Astrocyte of the cerebellum (primary cell): ENCODE data around the gene CLPTM1.

Source experiments
- DNase-seq: peaks from one replicate; pipeline ENCODE4 v3.0.0-alpha.2; 2011; ENCODE audit warnings: low read depth
- H3K4me3 ChIP-seq: 2 replicates; pipeline ENCODE4 v1.5.1; 2011; ENCODE audit warnings: mild to moderate bottlenecking, low read depth, low read length, moderate library complexity
- CTCF ChIP-seq: IDR thresholded peaks from 2 replicates; pipeline ENCODE4 v1.5.1; 2012; ENCODE audit warnings: low read length, low read depth, moderate library complexity, mild to moderate bottlenecking; ENCODE audit errors: missing control alignments
- in situ Hi-C: cut with HindIII; loops from 2 replicates; pipeline ENCODE4 v1.10.0; 2017; ENCODE audit warnings: low sequenced_read_pairs

Gene CLPTM1

GRCh38 chr19:44948237-44948636 lies 6.9 kb upstream of the CLPTM1 start:
- no peak overlapping the region for H3K4me3 ChIP-seq
- in situ Hi-C loops = no loop called here
- no peak for DNase-seq
- TF ChIP-seq CTCF = no peak

- no peak for DNase-seq
- no peak for TF ChIP-seq CTCF
- no peak overlapping the region for H3K4me3 ChIP-seq
- in situ Hi-C loops = no loop called here
Measured at GRCh38 chr19:44948763-44949374, 6.3 kb upstream of the CLPTM1 start.

GRCh38 chr19:44949550-44949949 lies 5.6 kb upstream of the CLPTM1 start:
- in situ Hi-C loops = no loop called here
- no peak for DNase-seq
- TF ChIP-seq CTCF = no peak
- no peak overlapping the region for H3K4me3 ChIP-seq

GRCh38 chr19:44951179-44952159 lies 3.7 kb upstream of the CLPTM1 start:
- peak; percentile 83 for TF ChIP-seq CTCF
- DNase-seq = peak; percentile 74
- in situ Hi-C loops = loop anchor here (5.0 to 10.0 kb wide), 2 partner anchors 39 to 217 kb away; partner anchors contain the start of gene APOC1
- H3K4me3 ChIP-seq = no peak overlapping the region

GRCh38 chr19:44954278-44954648 lies 917 bp upstream of the CLPTM1 start:
- peak overlapping the region; percentile 94 for H3K4me3 ChIP-seq
- no peak for TF ChIP-seq CTCF
- in situ Hi-C loops = loop anchor here (5.0 to 10.0 kb wide), 2 partner anchors 42 to 219 kb away; partner anchors contain the start of gene APOC1
- no peak for DNase-seq

- in situ Hi-C loops = loop anchor here (10.0 kb wide), 1 partner anchor 221 kb away; no protein-coding TSS in a partner anchor
- DNase-seq = no peak
Measured at GRCh38 chr19:44955505-44956439, 592 bp downstream of the CLPTM1 start.

More at GRCh38 chr19:44955505-44956439, 592 bp downstream of the CLPTM1 start:
- H3K4me3 ChIP-seq = peak overlapping the region; percentile 94
- no peak for TF ChIP-seq CTCF
